GM12873 (cell line): ENCODE data around the gene GABRB2.

Source experiments
- TF ChIP-seq, protein P1 (sequence below): IDR thresholded peaks from 2 replicates; pipeline ENCODE4 v1.5.1; 2012; ENCODE audit warnings: low read depth, mild to moderate bottlenecking, moderate library complexity, low read length, control low read depth; ENCODE audit not compliant: insufficient read depth; ENCODE audit errors: missing control alignments

GABRB2 gene

DNA sequence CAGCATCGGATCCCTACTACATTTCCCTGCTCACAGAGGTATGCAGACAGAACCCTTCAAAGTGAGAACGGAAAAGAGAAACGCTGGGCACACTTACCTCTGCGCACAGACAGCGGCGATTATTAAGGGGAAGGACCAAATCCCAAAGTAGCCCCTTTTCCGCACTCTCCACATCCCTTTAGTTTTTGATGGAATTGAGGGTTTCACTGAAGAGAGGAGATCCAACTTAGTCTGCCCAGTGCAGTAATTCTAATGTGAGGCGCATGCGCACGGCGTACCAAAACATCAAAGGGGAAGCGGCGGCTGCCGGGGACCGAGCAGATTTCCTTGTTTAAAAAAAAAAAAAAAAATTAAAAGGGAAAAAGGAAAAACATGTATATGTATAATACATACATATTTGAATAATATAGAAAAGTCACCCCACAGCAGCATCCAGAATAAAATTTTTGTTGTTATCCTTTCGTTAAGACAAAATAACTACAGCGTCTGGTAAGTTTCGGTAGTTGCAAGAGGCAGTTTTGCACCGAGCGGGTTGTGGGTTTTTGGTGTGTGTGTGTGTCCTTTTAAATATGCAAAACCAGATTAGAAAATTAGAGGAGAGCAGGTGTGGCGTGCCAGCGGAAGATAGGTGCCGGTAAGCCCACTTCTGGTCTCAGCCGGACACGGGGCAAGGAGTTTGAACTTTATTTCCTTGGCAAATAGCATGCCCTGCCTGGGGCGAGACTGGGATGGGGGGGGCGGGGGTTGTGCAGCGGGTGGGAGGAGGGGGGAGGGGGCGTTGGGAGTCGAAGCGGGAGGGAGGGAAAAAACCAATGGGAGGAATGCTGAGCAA, at the start of gene GABRB2:
TSS of gene GABRB2 (minus strand) at position 256 of the 832 bp plus-strand sequence. CDS start at position 174, 82 bp downstream.
- TF ChIP-seq, protein P1, sequence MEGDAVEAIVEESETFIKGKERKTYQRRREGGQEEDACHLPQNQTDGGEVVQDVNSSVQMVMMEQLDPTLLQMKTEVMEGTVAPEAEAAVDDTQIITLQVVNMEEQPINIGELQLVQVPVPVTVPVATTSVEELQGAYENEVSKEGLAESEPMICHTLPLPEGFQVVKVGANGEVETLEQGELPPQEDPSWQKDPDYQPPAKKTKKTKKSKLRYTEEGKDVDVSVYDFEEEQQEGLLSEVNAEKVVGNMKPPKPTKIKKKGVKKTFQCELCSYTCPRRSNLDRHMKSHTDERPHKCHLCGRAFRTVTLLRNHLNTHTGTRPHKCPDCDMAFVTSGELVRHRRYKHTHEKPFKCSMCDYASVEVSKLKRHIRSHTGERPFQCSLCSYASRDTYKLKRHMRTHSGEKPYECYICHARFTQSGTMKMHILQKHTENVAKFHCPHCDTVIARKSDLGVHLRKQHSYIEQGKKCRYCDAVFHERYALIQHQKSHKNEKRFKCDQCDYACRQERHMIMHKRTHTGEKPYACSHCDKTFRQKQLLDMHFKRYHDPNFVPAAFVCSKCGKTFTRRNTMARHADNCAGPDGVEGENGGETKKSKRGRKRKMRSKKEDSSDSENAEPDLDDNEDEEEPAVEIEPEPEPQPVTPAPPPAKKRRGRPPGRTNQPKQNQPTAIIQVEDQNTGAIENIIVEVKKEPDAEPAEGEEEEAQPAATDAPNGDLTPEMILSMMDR: no peak

DNA sequence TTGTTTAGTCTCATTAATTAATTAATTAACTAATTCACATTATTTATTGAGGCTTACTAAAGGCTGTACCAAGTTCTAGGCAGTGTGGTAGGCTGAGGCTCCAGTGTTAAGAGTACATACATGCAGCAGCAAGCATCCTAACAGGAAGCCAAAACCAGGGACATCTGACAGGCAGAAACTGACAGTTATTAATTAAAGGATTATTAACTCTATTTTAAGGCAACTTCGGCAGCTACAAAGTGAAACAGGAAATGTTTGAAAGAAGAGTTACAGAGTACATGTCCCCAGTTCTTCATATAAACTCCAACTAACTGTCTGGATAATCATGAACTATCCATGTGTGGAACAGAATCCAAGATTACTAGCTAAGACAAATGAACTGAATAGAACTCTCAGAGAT, 39.3 kb upstream of the GABRB2 start:
- TF ChIP-seq, protein P1: no peak

DNA sequence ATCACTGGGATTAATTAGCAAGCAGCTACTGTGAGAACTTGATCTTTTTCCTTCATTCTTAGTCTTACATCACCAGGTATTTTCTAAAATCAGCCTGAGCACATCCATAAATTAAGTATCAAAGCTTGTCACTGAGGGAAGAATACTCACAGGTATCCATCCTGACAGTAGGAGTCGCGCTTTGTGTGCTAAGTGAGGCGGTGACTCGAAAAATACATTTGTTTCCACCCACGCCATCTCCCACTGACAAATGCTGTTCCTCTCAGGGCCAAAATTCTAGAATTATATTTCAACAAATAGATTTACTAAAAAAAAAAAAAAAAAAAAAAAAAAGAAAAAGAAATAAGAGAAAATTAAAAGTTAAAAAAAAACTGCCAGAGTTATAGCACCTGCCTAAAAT, 34.1 kb upstream of the GABRB2 start:
- TF ChIP-seq, protein P1: no peak

DNA sequence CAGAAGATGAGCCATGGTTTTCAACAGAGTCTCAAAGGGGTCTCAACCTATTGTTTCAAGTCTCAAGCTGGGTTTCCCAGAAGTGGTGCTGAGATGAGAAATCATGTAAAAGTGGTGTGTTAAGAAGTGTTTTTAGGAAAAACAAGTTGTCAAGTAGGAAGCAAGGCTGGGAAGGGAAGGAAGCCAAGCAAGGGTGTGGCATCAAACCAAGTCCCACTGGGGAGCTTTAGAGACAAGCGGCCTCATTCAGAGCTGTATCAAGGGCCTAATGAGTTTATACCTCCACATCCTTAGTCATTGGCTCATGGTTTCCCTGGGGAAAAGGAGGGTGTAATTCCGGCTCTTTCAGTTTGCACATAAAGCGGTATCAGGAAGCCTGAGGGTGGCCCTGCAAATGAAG, 26.4 kb upstream of the GABRB2 start:
- TF ChIP-seq, protein P1: no peak

DNA sequence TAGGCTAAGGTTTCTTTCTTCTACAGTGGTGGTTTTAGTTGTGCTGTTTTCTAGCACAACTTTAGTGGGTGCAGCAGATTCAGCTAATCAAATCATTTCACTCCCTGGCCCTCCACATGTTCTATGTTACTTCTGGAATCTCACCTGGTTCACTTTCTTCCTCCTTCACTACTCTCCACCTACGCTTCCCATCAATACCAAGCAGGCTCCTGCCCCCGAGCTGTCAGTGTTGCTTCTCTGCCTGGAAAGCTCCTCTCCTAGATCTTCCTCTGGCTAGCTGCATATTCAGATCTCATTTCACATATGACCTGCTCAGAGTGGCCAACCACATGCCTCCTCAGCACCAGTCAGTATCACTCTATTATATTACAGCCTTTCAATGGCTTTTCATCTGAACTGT, 19.6 kb upstream of the GABRB2 start:
- TF ChIP-seq, protein P1: no peak

DNA sequence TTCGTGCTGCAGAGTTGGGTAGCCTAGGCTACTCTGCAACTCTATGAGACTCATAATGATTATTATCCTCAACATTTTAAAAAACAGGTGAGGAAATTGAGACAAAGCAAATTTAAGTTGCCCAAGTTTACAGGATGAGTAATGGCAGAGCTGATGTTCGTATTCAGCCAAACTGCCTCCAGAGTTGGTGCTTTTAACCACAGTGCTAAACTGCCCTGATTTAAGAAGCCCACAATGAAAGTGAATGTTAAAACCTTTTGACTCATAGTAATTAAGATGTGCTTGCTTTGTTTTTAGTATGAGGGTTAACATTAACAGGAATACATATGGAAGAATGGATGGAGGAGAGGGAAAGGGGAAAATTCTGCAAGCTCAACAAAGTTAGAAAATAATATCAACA, 15.9 kb upstream of the GABRB2 start:
- TF ChIP-seq, protein P1: no peak

DNA sequence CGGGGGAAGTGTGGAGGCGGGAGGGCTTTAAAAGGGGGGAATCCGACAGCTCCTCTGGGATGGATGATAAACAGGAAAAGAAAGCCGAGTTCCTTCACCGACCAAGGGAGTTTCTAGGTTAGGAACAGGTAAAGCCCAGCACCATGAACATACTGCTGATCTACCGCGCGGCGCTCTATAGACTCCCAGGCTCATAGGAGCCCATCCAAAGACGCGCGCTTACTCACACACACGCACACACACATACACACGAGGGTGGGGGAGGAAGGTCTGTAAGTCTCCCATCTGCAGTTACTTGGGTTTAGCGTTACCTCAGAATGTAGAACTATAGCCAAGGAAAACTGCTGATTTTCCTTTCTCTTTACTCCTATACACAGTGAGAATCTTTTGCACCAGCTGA, 2.6 kb upstream of the GABRB2 start:
- TF ChIP-seq, protein P1: no peak
